ENCODE data around the gene DGLUCY.

- no peak for TF ChIP-seq CTCF (conservative IDR thresholded peaks at IDR 0.05)
- no peak for TF ChIP-seq ZFX (IDR thresholded peaks at IDR 0.05)
Measured at GRCh38 chr14:91135039-91135438, 21.2 kb downstream of the DGLUCY start.
